Liver (tissue), 9 donors: ENCODE results near the gene EGFR. TPM values are rescaled to one million over a fixed set of nuclear protein-coding genes. Genes with fewer than 3 reads are reported as not detected.

Experiments
- DNase-seq: peaks from one replicate; pipeline ENCODE4 v3.0.0-alpha.2; 2017; ENCODE audit warnings: low spot score
- H3K27ac ChIP-seq, 2 donors: one replicate each; pipeline ENCODE4 v1.7.0; 2013; ENCODE audit warnings: inconsistent platforms in 2 of 2, low read length in 2 of 2, control low read depth in 1 of 2, low read depth in 1 of 2, mild to moderate bottlenecking in 1 of 2
- H3K27me3 ChIP-seq, 4 donors: one replicate each; pipeline versions ENCODE4 v1.6.1 to v1.7.0; 2013; ENCODE audit warnings: low read length in 3 of 4, inconsistent platforms in 1 of 4, mild to moderate bottlenecking in 1 of 4, moderate library complexity in 1 of 4; ENCODE audit not compliant: control insufficient read depth in 4 of 4, insufficient read depth in 4 of 4
- H3K36me3 ChIP-seq, 4 donors: one replicate each; pipeline versions ENCODE4 v1.6.1 to v1.7.0; 2013; ENCODE audit warnings: low read length in 3 of 4, mild to moderate bottlenecking in 3 of 4, low read depth in 1 of 4, moderate library complexity in 1 of 4; ENCODE audit not compliant: control insufficient read depth in 4 of 4, insufficient read depth in 3 of 4
- H3K4me1 ChIP-seq, 4 donors: one replicate each; pipeline versions ENCODE4 v1.6.1 to v1.7.0; 2013; ENCODE audit warnings: low read length in 3 of 4, mild to moderate bottlenecking in 3 of 4, moderate library complexity in 1 of 4; ENCODE audit not compliant: control insufficient read depth in 4 of 4, insufficient read depth in 4 of 4
- H3K4me3 ChIP-seq, 3 donors: one replicate each; pipeline versions ENCODE4 v1.6.1 to v1.7.0; 2013; ENCODE audit warnings: low read length in 3 of 3, control low read depth in 1 of 3, low read depth in 1 of 3, mild to moderate bottlenecking in 1 of 3
- H3K9ac ChIP-seq, 2 donors: one replicate each; pipeline ENCODE4 v1.7.0; 2013; ENCODE audit warnings: low read length in 2 of 2, mild to moderate bottlenecking in 2 of 2, moderate library complexity in 2 of 2, control low read depth in 1 of 2, low read depth in 1 of 2
- H3K9me3 ChIP-seq, 4 donors: one replicate each; pipeline versions ENCODE4 v1.6.1 to v1.7.0; 2013; ENCODE audit warnings: low read length in 3 of 4; ENCODE audit not compliant: control insufficient read depth in 4 of 4
- CTCF ChIP-seq: fragments of 150-350 bp; IDR thresholded peaks from 2 replicates; pipeline ENCODE4 v1.5.1; 2017; ENCODE audit warnings: improper control_type of control experiment, low read depth, low read length; ENCODE audit not compliant: missing input control
- EGR1 ChIP-seq, 2 donors: IDR thresholded peaks; 2 replicates each; pipeline ENCODE4 v1.6.1; 2016 to 2018; ENCODE audit warnings: antibody characterized with exemption in 2 of 2, low read depth in 2 of 2
- FOXA1 ChIP-seq: IDR thresholded peaks from 2 replicates; pipeline ENCODE4 v1.6.1; 2016; ENCODE audit warnings: antibody characterized with exemption
- FOXA2 ChIP-seq: IDR thresholded peaks from 2 replicates; pipeline ENCODE4 v1.6.1; 2016; ENCODE audit warnings: antibody characterized with exemption
- GABPA ChIP-seq, 2 donors: IDR thresholded peaks in 1 of 2; conservative IDR thresholded peaks in 1 of 2; 2 replicates each; pipeline ENCODE4 v1.6.1; 2016; ENCODE audit warnings: antibody characterized with exemption in 2 of 2, mild to moderate bottlenecking in 1 of 2, moderate library complexity in 1 of 2
- HNF4A ChIP-seq, 2 donors: conservative IDR thresholded peaks; 2 replicates each; pipeline ENCODE4 v1.6.1; 2016; ENCODE audit warnings: antibody characterized with exemption in 2 of 2, mild to moderate bottlenecking in 2 of 2
- HNF4G ChIP-seq: IDR thresholded peaks from 2 replicates; pipeline ENCODE4 v1.6.1; 2016; ENCODE audit warnings: antibody characterized with exemption
- JUND ChIP-seq, 2 donors: IDR thresholded peaks; 2 replicates each; pipeline ENCODE4 v1.6.1; 2016; ENCODE audit warnings: antibody characterized with exemption in 2 of 2
- NR2F2 ChIP-seq: IDR thresholded peaks from 2 replicates; pipeline ENCODE4 v1.6.1; 2016; ENCODE audit warnings: antibody characterized with exemption
- REST ChIP-seq: IDR thresholded peaks from 2 replicates; pipeline ENCODE4 v1.6.1; 2016; ENCODE audit warnings: antibody characterized with exemption, mild to moderate bottlenecking
- RXRA ChIP-seq, 2 donors: IDR thresholded peaks; 2 replicates each; pipeline ENCODE4 v1.6.1; 2017 to 2018; ENCODE audit warnings: antibody characterized with exemption in 2 of 2, mild to moderate bottlenecking in 1 of 2
- SP1 ChIP-seq: IDR thresholded peaks from 2 replicates; pipeline ENCODE4 v1.6.1; 2018; ENCODE audit warnings: antibody characterized with exemption, mild to moderate bottlenecking
- TAF1 ChIP-seq: conservative IDR thresholded peaks from 2 replicates; pipeline ENCODE4 v1.6.1; 2016; ENCODE audit warnings: antibody characterized with exemption, mild to moderate bottlenecking
- YY1 ChIP-seq: IDR thresholded peaks from 2 replicates; pipeline ENCODE4 v1.6.1; 2016; ENCODE audit warnings: antibody characterized with exemption, mild to moderate bottlenecking
- ZBTB33 ChIP-seq: IDR thresholded peaks from 2 replicates; pipeline ENCODE4 v1.6.1; 2016; ENCODE audit warnings: antibody characterized with exemption
- WGBS: extraction: QIAGEN DNeasy Blood & Tissue Kit; methylation state at CpG from one replicate; pipeline ENCODE4 v1.1.7; 2013; 5-methylcytosine and 5-hydroxymethylcytosine counted together
- polyA plus RNA-seq, 2 donors: library from polyadenylated mRNA; stranded (reverse) in 1 of 2; unstranded in 1 of 2; fragments of 200-250 nt in 1 of 2; fragments of >200 nt in 1 of 2; fragmentation: Nextera tagmentation in 1 of 2; extraction: Ambion mirVana in 1 of 2; gene quantifications; one replicate each; pipeline versions ENCODE4 v1.2.1 to v1.2.3, GENCODE V29; 2013 to 2015
- total RNA-seq, 2 donors: library from RNA; depleted of rRNA; stranded (reverse); fragments of >200 nt; gene quantifications; one replicate each; pipeline ENCODE4 v1.2.3, GENCODE V29; 2014
- TF ChIP-seq, protein P1 (sequence below): IDR thresholded peaks from 2 replicates; pipeline ENCODE4 v1.6.1; 2016; ENCODE audit warnings: antibody characterized with exemption
- TF ChIP-seq, protein P2 (sequence below): IDR thresholded peaks from 2 replicates; pipeline ENCODE4 v1.6.1; 2016; ENCODE audit warnings: antibody characterized with exemption
- donor health status: healthy.
- donor health status: healthy.
- donor health status: healthy.
- donor health status: healthy.
- donor health status: healthy.

EGFR gene
- total and polyA plus RNA-seq, 4 donors = 22.6 to 37.0 (median 27.7) TPM

DNA sequence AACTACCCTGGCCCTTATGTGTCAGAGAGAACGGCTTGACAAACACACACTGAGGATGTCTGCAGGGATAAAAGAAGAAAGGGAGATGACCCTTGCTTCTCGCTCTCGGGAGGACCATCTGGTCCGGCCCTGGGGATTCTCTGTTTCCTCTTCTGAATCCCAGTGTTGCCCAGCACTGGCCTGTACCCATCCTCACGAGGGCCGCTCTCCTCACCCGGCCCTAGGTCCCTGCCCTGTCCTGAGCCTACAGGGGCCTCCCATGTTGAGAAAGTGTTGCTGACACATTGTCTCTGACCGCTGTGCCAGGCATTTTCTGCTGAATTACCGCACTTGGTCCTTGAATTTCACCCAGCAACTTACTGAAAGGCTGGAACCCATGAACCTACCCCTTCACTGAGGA is 174.4 kb downstream of the EGFR start:
- DNase-seq = peak; percentile 25
- H3K4me3 ChIP-seq = no peak overlapping the region
- H3K9me3 ChIP-seq = no peaks in the 10 kb centered on the region
- H3K36me3 ChIP-seq = peaks cover 12 to 35% (median 22%) of the 10 kb centered on the region in 4 donors
- H3K27ac ChIP-seq = no peak overlapping the region
- TF ChIP-seq, protein P1, sequence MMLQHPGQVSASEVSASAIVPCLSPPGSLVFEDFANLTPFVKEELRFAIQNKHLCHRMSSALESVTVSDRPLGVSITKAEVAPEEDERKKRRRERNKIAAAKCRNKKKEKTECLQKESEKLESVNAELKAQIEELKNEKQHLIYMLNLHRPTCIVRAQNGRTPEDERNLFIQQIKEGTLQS = no peak
- TF ChIP-seq GABPA (IDR thresholded peaks at IDR 0.05 in 1 of 2, conservative IDR thresholded peaks at IDR 0.05 in 1 of 2) (no peak), NR2F2 (no peak), CTCF (no peak), RXRA (IDR thresholded peaks at IDR 0.05) (no peak), FOXA1 (no peak)
- no peak overlapping the region for H3K9ac ChIP-seq
- 91% methylated on average over 9 of the region's 9 CpGs for WGBS
- peaks cover 0 to under 1% (median under 1%) of the 10 kb centered on the region in 4 donors for H3K4me1 ChIP-seq
- H3K27me3 ChIP-seq = no peaks in the 10 kb centered on the region

DNA sequence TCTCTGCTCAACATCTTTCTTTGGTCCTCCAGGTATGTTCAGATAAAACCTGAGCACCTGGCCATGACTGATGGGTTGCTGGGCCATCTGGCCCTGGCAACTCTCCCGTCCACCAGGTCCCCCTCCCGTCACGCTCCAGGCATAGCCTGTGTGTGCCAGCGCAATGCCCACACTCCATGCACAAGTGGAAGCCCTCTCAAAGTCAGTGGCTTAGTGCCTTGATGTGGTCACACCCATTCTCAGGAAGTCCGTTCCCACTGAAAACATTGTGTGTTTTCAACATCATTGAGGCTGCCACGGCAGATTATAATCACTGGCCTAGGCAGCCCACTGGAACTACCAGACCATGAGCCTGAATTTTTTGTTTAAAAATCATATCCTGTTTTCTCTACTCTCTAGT is 175.7 kb downstream of the EGFR start:
- Histone ChIP-seq H3K4me1 (no peaks in the 10 kb centered on the region), H3K36me3 (peaks cover 12 to 48% (median 31%) of the 10 kb centered on the region in 4 donors), H3K9ac (no peak overlapping the region), H3K9me3 (no peaks in the 10 kb centered on the region), H3K27me3 (no peaks in the 10 kb centered on the region), H3K27ac (no peak overlapping the region), H3K4me3 (no peak overlapping the region)
- 96% methylated on average over 6 of the region's 6 CpGs for WGBS
- TF ChIP-seq ZBTB33 (no peak), CTCF (no peak), NR2F2 (no peak), FOXA1 (no peak), REST (no peak), FOXA2 (no peak), GABPA (IDR thresholded peaks at IDR 0.05 in 1 of 2, conservative IDR thresholded peaks at IDR 0.05 in 1 of 2) (no peak), HNF4G (no peak), SP1 (no peak), YY1 (no peak), TAF1 (no peak), JUND (IDR thresholded peaks at IDR 0.05) (no peak), EGR1 (IDR thresholded peaks at IDR 0.05; ENCODE audit: low read depth in 2 of 2) (no peak), HNF4A (conservative IDR thresholded peaks at IDR 0.05) (no peak)
- TF ChIP-seq, protein P2, sequence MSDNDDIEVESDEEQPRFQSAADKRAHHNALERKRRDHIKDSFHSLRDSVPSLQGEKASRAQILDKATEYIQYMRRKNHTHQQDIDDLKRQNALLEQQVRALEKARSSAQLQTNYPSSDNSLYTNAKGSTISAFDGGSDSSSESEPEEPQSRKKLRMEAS = no peak
- DNase-seq = peak; percentile 12
